NCI-H2227 (cell line): ENCODE data around the gene NGRN.

Experiments
- DNase-seq: peaks from one replicate; lab custom pipeline; 2025; ENCODE audit not compliant: unreplicated experiment; lab: John Stamatoyannopoulos, UW

Gene NGRN

GRCh38 chr15:90315278-90315982 is 50.0 kb downstream of the NGRN start:
- DNase-seq, result no peak

GRCh38 chr15:90316139-90316538 is 50.7 kb downstream of the NGRN start:
- DNase-seq, result no peak

DNA sequence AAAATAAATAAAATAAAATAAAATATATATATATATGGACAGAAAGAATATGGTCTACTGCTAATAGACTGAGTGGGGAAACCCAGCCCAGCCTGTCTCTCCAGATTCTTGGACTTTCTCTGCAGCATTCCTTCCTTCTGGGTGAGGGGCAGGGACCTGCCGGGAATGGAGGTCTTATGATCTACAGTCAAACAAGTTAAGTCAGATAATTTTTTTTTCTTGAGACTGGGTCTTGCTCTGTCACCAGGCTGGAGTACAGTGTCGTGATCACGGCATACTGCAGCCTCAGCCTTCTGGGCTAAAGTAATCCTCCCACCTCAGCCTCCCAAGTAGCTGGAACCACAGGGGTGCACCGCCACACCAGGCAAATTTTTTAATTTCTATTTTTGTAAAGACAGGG is 53.1 kb downstream of the NGRN start:
- no peak for DNase-seq

DNA sequence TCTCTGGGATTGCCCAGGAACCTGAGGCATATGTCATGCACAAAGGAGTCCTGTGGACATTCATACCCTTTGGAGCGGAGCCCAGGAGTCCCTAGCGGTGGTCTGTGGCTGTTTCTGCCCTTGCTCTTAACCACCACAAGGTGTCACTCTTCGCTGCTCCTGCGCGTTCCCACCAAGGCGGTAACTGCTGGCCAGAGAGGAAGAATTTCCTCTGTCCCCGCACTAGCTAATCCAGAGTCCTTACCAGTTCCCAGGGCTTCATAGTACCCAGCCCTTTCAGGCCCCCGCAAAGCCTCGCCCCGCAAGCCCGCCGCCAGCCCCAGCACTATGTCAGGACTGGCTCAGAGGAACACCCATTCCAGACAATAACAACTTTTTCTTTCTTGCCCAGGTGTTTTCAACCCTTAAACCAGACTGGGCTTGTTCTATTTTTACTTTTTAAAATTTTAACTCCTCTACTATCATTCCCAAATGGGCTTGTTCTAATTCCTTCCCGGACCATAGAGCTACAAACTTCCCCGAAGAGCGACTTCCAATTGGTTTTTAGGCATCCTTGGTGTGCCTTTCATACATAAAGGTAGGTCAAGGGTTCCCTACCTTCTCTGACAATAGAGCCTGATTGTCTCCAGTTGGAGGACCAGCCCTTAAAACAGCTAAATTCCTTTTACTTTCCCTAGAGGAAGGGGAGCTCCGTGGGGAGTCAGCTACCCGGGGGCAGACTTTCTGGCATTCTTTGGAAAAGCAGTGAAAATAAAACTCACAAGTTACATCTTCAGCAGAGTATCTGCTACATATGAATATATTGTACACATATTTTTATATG is 54.8 kb downstream of the NGRN start:
- DNase-seq, result peak; percentile 87

DNA sequence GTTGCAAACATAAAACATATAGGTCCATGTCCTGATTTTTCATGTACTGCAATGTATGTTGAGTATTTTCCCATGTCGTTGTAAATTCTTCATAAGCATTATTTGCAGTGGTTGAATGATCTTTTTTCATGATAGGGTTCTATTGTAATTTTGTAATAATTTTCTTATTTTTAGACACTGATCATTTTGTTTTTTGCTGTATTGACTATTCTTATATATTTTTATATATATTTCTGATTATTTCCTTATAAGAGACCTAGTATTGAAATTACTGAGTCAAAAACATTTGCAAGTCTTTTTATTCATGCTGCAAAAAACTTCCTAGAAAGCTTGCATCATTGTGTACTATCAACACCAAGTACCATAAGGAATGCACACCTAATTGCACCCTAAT is 55.4 kb downstream of the NGRN start:
- no peak for DNase-seq
